Urinary bladder (tissue), 4 donors: ENCODE measurements around the gene KRTAP12-1. TPM values are rescaled to one million over a fixed set of nuclear protein-coding genes. Genes with fewer than 3 reads are reported as not detected.

Experiments used
- DNase-seq: peaks from one replicate; pipeline ENCODE4 v3.0.0-alpha.2; 2015; ENCODE audit errors: extremely low spot score
- H3K27ac ChIP-seq: one replicate; pipeline ENCODE4 v1.5.1; 2013; ENCODE audit warnings: low read depth, mild to moderate bottlenecking, moderate library complexity
- H3K36me3 ChIP-seq: one replicate; pipeline ENCODE4 v1.6.1; 2013; ENCODE audit warnings: mild to moderate bottlenecking, moderate library complexity; ENCODE audit not compliant: insufficient read depth
- H3K4me1 ChIP-seq: one replicate; pipeline ENCODE4 v1.6.1; 2013; ENCODE audit warnings: mild to moderate bottlenecking, moderate library complexity; ENCODE audit not compliant: insufficient read depth
- H3K4me3 ChIP-seq: one replicate; pipeline ENCODE4 v1.5.1; 2013; ENCODE audit warnings: low read depth, low read length
- WGBS: extraction: QIAGEN DNeasy Blood & Tissue Kit; methylation state at CpG from one replicate; pipeline ENCODE4 v1.1.7; 2013; 5-methylcytosine and 5-hydroxymethylcytosine counted together
- polyA plus RNA-seq: library from polyadenylated mRNA; stranded (reverse); fragments of 200-250 nt; gene quantifications from one replicate; pipeline ENCODE4 v1.2.3, GENCODE V29; 2013
- total RNA-seq: library from RNA; depleted of rRNA; stranded (reverse); fragments of >200 nt; gene quantifications from one replicate; pipeline ENCODE4 v1.2.3, GENCODE V29; 2014
- donor health status: healthy with polysubstance abuse.
- donor health status: healthy.

The KRTAP12-1 gene
- total and polyA plus RNA-seq, 2 donors: not detected

GRCh38 chr21:44718571-44718970, 36.6 kb upstream of the KRTAP12-1 start:
- Histone ChIP-seq H3K36me3 (no peaks in the 10 kb centered on the region), H3K4me1 (no peaks in the 10 kb centered on the region), H3K4me3 (no peak overlapping the region), H3K27ac (no peak overlapping the region)
- DNase-seq: no peak
- WGBS: 50% methylated on average over 6 of the region's 6 CpGs

DNA sequence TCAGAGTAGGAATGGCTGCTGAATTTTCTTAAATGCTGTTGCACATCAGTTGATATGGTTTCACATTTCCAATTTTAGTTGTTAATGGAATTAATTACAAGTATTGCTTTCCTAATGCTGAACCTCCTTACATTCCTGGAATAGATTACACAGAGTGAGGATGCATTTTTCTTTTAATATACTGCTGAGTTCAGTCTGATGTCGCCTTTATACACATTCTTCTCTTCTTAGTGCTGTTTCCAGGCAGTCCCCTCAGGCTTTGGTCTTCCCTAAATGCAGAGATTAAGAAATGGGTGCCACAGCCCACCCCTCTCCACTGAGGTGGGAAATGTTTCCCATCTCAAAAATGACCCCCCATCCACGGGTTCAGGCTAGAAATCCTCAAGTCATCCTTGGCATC, 36.1 kb upstream of the KRTAP12-1 start:
- Histone ChIP-seq H3K4me1 (no peaks in the 10 kb centered on the region), H3K4me3 (no peak overlapping the region), H3K36me3 (no peaks in the 10 kb centered on the region), H3K27ac (no peak overlapping the region)
- no peak for DNase-seq
- 28% methylated on average over 2 of the region's 2 CpGs for WGBS

DNA sequence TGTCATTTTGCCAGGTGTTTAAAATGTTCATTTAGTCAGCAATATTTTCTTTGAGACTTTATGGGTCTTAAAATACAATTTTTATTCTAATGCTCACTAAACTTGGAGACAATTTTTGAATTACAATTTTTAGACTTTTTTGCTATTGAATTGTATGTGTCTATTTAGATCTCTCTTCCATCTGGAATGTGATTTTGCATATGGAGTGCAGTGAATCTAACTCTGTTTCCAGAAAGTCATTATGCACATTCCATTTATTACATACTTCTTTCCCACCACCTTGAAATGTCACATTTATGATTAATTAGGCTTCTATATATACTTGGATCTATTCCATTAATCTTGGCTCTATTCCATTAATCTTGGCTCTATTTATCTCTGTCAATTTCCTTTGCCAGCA, 35.0 kb upstream of the KRTAP12-1 start:
- no peak overlapping the region for H3K27ac ChIP-seq
- no peaks in the 10 kb centered on the region for H3K36me3 ChIP-seq
- no peak overlapping the region for H3K4me3 ChIP-seq
- no peak for DNase-seq
- no peaks in the 10 kb centered on the region for H3K4me1 ChIP-seq

DNA sequence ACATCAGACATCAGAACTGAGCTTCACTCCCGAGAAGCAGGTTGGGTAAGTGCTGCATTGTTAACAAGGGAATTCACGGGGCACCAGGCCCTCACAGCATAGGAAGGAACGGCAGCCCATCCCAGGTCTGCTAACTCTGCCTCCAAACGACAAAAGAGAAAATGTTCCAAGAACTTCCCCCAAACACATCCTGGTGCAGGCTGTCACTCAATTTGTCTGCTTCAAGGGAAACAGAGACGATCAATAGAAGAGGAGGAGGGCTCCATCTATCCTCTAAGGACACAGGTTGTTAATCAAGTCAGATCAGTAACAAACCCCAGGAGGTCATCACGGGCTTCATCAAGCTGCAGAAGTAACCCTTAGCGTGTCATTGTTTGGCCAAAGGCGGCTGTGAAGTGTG, 32.9 kb upstream of the KRTAP12-1 start:
- Histone ChIP-seq H3K27ac (no peak overlapping the region), H3K36me3 (no peaks in the 10 kb centered on the region), H3K4me3 (no peak overlapping the region), H3K4me1 (no peaks in the 10 kb centered on the region)
- 9% methylated on average over 8 of the region's 8 CpGs for WGBS
- DNase-seq: no peak

DNA sequence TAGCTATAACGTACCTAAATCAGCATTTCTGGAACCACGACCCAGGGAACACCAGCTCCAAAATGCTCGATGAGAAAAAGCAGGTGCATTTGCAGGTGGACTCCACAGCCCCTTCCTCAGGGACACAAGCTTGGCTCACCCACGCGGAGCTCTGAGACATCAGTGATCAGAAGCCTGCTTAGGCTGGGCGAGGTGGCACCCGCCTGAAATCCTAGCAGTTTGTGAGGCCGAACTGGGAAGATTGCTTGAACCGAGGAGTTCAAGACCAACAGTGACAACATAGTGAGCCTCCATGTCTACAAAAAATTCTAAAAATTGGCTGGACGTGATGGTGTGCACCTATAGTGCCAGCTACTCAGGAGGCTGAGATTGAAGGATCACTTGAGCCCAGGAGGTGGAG, 31.9 kb upstream of the KRTAP12-1 start:
- no peaks in the 10 kb centered on the region for H3K4me1 ChIP-seq
- WGBS: 90% methylated on average over 10 of the region's 10 CpGs
- no peak overlapping the region for H3K27ac ChIP-seq
- H3K36me3 ChIP-seq: no peaks in the 10 kb centered on the region
- no peak for DNase-seq
- H3K4me3 ChIP-seq: no peak overlapping the region

GRCh38 chr21:44713130-44713529, 31.2 kb upstream of the KRTAP12-1 start:
- WGBS: 50% methylated on average over 9 of the region's 9 CpGs
- no peaks in the 10 kb centered on the region for H3K36me3 ChIP-seq
- H3K4me3 ChIP-seq: no peak overlapping the region
- H3K27ac ChIP-seq: no peak overlapping the region
- DNase-seq: no peak
- no peaks in the 10 kb centered on the region for H3K4me1 ChIP-seq

DNA sequence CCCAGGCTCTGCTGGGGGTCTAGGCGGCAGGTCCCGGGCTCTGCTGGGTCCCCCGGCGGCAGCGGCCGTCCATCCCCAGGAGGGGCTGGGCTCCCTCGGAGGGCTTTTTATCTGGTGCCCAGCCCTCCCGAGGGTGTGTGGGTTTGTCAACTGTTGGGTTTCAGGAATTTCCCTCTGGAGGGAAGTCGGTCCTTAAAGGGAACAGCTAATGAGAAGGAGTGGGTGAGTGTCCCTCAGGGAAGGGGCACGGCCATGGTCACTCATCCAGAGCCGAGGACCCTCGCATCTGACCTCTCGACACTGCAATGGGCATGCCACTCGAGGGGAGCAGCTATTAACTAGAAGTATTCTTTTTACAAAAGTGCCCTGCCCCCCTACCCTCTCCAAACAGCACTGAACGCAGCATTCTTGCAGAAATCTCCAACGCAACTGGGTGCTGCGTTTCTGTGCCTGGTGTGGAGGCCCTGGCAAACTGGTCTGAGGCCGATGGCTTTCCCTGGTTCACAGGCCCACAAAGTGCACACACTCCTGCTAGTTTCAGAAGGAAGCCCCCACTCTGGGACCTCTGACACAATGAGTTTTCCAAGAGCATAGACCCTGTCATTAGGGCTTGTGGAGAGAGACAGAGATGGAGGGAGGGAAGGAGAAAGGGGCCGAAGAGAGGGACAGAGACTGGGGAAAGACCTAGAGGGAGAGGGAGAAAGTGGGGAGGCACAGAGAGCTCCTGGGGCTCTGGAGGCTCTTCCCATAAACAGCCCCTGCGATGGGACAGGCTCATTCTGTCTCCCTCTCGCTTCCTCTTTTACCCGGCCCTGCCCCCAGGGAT, 30.5 kb upstream of the KRTAP12-1 start:
- no peak overlapping the region for H3K4me3 ChIP-seq
- H3K27ac ChIP-seq: no peak overlapping the region
- DNase-seq: no peak
- H3K36me3 ChIP-seq: no peaks in the 10 kb centered on the region
- WGBS: 16% methylated on average over 22 of the region's 22 CpGs
- H3K4me1 ChIP-seq: no peaks in the 10 kb centered on the region

DNA sequence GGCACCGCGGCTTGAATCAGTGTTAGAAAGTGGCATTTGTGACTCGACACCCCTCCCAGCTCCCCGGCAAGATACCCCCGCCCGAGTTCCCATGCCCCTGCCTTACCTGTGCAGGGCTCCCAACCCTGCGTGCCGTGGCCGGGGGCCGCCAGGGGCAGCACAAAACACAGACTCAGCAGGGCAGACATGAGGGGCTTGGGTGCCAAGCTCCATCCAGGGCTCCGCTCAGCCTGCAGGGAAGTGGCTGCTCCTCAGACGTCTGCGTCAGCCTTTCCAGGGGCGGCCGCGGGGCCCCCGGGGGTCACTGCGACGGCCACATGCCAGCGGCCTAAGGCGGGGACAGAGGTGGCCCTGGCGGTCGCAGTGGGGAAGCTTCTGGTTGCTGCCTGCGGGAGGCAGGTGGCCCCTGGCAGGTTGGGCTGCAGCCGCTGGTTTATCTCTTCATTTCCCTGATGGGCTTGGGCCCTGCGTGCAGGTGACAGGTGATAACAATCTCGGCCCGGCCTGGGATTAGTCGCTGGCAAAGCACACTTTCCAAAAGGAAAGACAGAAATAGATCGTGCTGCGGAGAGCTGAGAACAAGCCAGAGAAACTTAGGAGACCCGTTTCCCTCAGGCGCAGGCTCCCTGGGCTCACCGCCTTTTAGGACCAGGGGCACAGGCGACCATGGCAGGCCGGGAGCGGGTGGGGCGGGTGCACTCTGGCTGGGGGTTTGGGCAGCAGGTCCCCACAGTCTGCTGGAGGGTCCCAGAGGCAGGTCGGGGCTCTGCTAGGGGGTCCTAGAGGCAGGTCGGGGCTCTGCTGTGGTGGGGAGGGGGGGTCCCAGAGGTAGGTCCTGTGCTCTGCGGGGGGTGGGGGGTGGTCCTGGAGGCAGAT, 29.6 kb upstream of the KRTAP12-1 start, which contains the start of gene TSPEAR:
TSPEAR (minus strand) TSS at position 246 of the 876 bp plus-strand sequence; CDS start at position 188, 58 bp downstream.
- WGBS: under 1% methylated on average over 41 of the region's 41 CpGs
- H3K27ac ChIP-seq: no peak within 1 kb of the TSS
- no peak within 1 kb of the TSS for H3K4me3 ChIP-seq
- H3K4me1 ChIP-seq: no peaks in the 10 kb centered on the region
- no peak for DNase-seq
- H3K36me3 ChIP-seq: no peaks in the 10 kb centered on the region

- Histone ChIP-seq H3K4me1 (no peaks in the 10 kb centered on the region), H3K36me3 (no peaks in the 10 kb centered on the region), H3K4me3 (no peak overlapping the region), H3K27ac (no peak overlapping the region)
- WGBS: 3% methylated on average over 20 of the region's 20 CpGs
- no peak for DNase-seq
Measured at GRCh38 chr21:44710756-44711326, 28.9 kb upstream of the KRTAP12-1 start.

- DNase-seq: no peak
Measured at GRCh38 chr21:44710294-44710665, 28.3 kb upstream of the KRTAP12-1 start.

DNA sequence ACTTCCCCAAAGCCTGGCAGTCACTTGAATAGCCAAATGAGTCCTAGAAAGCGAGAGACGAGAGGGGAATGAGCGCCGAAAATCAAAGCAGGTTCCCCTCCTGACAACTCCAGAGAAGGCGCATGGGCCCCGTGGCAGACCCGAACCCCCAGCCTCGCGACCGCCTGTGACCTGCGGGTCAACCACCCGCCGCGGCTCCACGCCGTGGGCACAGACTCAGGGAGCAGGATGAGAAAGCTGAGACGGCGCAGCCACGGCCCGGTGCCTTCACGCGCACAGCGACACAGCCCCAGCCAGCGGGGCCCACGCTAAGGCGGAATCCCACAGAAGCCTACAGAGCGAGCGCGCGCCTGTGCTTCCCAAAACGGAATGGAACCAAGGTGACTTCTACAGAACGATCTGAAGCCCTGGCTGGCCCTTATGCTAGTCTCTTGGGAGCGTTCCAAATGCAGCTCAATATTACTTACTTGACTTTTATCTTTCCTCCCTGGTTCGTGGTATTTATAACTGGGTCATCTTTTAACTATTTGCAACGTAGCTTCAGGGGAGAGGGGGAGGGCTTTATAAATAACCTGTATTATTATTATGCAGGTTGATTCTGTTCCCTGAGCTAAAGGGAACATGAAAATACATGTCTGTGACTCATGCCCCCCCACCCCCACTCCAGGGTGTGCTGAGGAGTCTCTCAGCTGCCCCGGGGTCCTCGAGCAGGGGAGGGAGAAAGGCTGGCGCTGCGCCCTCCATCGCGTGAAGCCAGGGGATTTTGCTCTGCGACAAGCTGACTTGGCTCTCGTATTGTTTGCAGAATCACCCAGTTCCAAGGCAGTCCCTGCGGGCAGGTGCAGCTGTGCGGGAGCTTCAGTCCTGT, 27.7 kb upstream of the KRTAP12-1 start:
- Histone ChIP-seq H3K4me3 (no peak overlapping the region), H3K27ac (no peak overlapping the region), H3K36me3 (no peaks in the 10 kb centered on the region), H3K4me1 (no peaks in the 10 kb centered on the region)
- no peak for DNase-seq
- under 1% methylated on average over 45 of the region's 45 CpGs for WGBS

More at GRCh38 chr21:44710294-44710665, 28.3 kb upstream of the KRTAP12-1 start:
- no peaks in the 10 kb centered on the region for H3K4me1 ChIP-seq
- no peak overlapping the region for H3K27ac ChIP-seq
- no peaks in the 10 kb centered on the region for H3K36me3 ChIP-seq
- 3% methylated on average over 17 of the region's 17 CpGs for WGBS
- H3K4me3 ChIP-seq: no peak overlapping the region

DNA sequence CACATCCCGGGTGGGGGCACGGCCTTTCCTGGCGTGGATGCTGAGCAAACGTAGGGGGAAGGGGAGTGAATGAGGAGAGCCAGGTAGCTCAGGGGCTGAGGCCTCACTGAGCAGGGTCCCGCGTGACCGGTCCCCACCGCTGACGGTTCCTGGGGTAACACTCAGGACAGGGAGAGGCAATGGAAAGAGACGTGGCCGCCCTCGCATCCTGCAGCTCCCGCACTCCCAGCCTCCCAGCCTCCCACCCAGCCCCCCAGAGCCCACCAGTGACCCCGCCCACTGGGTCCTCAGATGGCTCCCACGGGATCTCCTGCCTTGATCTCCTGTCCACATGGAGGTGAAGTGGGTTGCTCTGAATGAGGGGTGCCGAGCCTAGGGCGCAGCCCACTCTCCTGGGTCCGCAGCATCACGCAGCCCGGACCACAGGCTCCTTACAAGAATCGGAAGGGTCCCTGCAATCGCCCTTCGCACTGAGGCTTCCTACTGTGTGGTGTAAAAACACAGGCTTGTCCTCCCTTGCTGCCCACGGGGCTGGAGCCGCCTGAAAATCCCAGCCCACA, 27.0 kb upstream of the KRTAP12-1 start:
- Histone ChIP-seq H3K36me3 (no peaks in the 10 kb centered on the region), H3K4me1 (no peaks in the 10 kb centered on the region), H3K27ac (no peak overlapping the region), H3K4me3 (no peak overlapping the region)
- no peak for DNase-seq
- 3% methylated on average over 25 of the region's 25 CpGs for WGBS
